DMS 273 (cell line): Measurements from ENCODE around the gene SFPQ.
"Not testable (repeated sequence)": the region's sequence is repeated elsewhere in the genome, so short reads cannot be mapped to it uniquely, and the experiment has no call there.

Experiments
- DNase-seq: peaks from one replicate; lab custom pipeline; 2025; ENCODE audit not compliant: unreplicated experiment; lab: John Stamatoyannopoulos, UW

Gene SFPQ

GRCh38 chr1:35188578-35189392 is 4.2 kb downstream of the SFPQ start:
- DNase-seq, result no peak

GRCh38 chr1:35187816-35188342 is 5.1 kb downstream of the SFPQ start:
- DNase-seq, result no peak

GRCh38 chr1:35186239-35186638 is 6.7 kb downstream of the SFPQ start:
- no peak for DNase-seq

- no peak for DNase-seq
Observed at GRCh38 chr1:35185200-35185599, 7.7 kb downstream of the SFPQ start.

- DNase-seq, result no peak
Observed at GRCh38 chr1:35184495-35185199, 8.3 kb downstream of the SFPQ start.

GRCh38 chr1:35181790-35182455 is 11.0 kb downstream of the SFPQ start:
- peak; percentile 29 for DNase-seq

GRCh38 chr1:35180776-35181374 is 12.1 kb downstream of the SFPQ start:
- peak; percentile 28 for DNase-seq

GRCh38 chr1:35179908-35180307 is 13.0 kb downstream of the SFPQ start:
- no peak for DNase-seq

GRCh38 chr1:35178874-35179380 is 14.0 kb downstream of the SFPQ start:
- DNase-seq, result no peak

- no peak for DNase-seq
Observed at GRCh38 chr1:35178295-35178695, 14.7 kb downstream of the SFPQ start.

GRCh38 chr1:35177237-35177786 is 15.6 kb downstream of the SFPQ start:
- DNase-seq, result no peak

- DNase-seq, result no peak
Observed at GRCh38 chr1:35175602-35176001, 17.3 kb downstream of the SFPQ start.

- DNase-seq, result peak; percentile 41
Observed at GRCh38 chr1:35175098-35175576, 17.8 kb downstream of the SFPQ start.

- peak; percentile 85 for DNase-seq
Observed at GRCh38 chr1:35173909-35174540, 18.9 kb downstream of the SFPQ start.

GRCh38 chr1:35173491-35173890 is 19.5 kb downstream of the SFPQ start:
- DNase-seq, result no peak

- no peak for DNase-seq
Observed at GRCh38 chr1:35172022-35172421, 20.9 kb downstream of the SFPQ start.

GRCh38 chr1:35171579-35171978 is 21.4 kb downstream of the SFPQ start:
- DNase-seq, result no peak

GRCh38 chr1:35164893-35165292 is 28.1 kb downstream of the SFPQ start:
- no peak for DNase-seq

GRCh38 chr1:35151220-35151619 is 41.7 kb downstream of the SFPQ start:
- DNase-seq, result no peak

GRCh38 chr1:35145892-35146549 is 46.9 kb downstream of the SFPQ start:
- not testable (repeated sequence) for DNase-seq
